B cell (primary cell): Measurements from ENCODE around the gene DYNLT1. TPM values are rescaled to one million over a fixed set of nuclear protein-coding genes. Genes with fewer than 3 reads are reported as not detected.

Experiments
- ATAC-seq: fragments of 200-7000 bp; cut with Tn5 transposase; one replicate; pipeline ENCODE4 v1.10.0; 2021; ENCODE audit warnings: low read depth, mild to moderate bottlenecking, moderate number of reproducible peaks, moderate library complexity
- CTCF ChIA-PET: fragments of 350-600 bp; sonication (Branson Sonifier 250); formaldehyde crosslinking; loops from one replicate; lab custom pipeline; 2021; ENCODE audit warnings: antibody characterized with exemption, inconsistent platforms; lab: Charles Lee
- POLR2A ChIA-PET: fragments of 350-600 bp; sonication (Branson Sonifier 250); formaldehyde crosslinking; loops from one replicate; lab custom pipeline; 2021; ENCODE audit warnings: antibody characterized with exemption; lab: Charles Lee
- DNase-seq: peaks from one replicate; pipeline ENCODE4 v3.0.0; 2013
- H2AFZ ChIP-seq: 2 replicates; pipeline ENCODE4 v1.6.1; 2012; ENCODE audit warnings: mild to moderate bottlenecking, low read depth, low read length; ENCODE audit not compliant: insufficient read depth, poor library complexity, severe bottlenecking
- H3K27ac ChIP-seq, 2 donors: 1 replicate in 1 of 2; 2 replicates in 1 of 2; pipeline ENCODE4 v1.5.1; 2012 to 2013; ENCODE audit warnings: low read length in 2 of 2, mild to moderate bottlenecking in 2 of 2, moderate library complexity in 1 of 2
- H3K27me3 ChIP-seq, 4 experiments: fragments of 200-600 bp in 1 of 4; sonication (generic) in 1 of 4; replicated peaks in 1 of 4; 1 replicate in 2 of 4; 2 replicates in 2 of 4; pipeline versions ENCODE4 v1.6.1 to v1.7.0; 2013 to 2016; ENCODE audit warnings: low read length in 3 of 4, mild to moderate bottlenecking in 2 of 4, mixed read lengths in 1 of 4, moderate library complexity in 1 of 4; ENCODE audit not compliant: insufficient read depth in 4 of 4, control insufficient read depth in 3 of 4; ENCODE audit errors: control extremely low read depth in 1 of 4
- H3K36me3 ChIP-seq, 2 experiments: replicated peaks in 1 of 2; 1 replicate in 1 of 2; 2 replicates in 1 of 2; pipeline versions ENCODE4 v1.6.1 to v1.7.1; 2013; ENCODE audit warnings: low read length in 1 of 2; ENCODE audit not compliant: insufficient read depth in 2 of 2, control insufficient read depth in 1 of 2; ENCODE audit errors: control extremely low read depth in 1 of 2, extremely low read depth in 1 of 2
- H3K4me1 ChIP-seq, 2 donors: fragments of 200-600 bp in 1 of 2; sonication (generic) in 1 of 2; 1 replicate in 1 of 2; 2 replicates in 1 of 2; pipeline versions ENCODE4 v1.5.1 to v1.6.1; 2013 to 2017; ENCODE audit warnings: low read length in 2 of 2; ENCODE audit not compliant: control insufficient read depth in 2 of 2, insufficient read depth in 2 of 2
- H3K4me2 ChIP-seq: replicated peaks from 2 replicates; pipeline ENCODE3; 2012; ENCODE audit warnings: mild to moderate bottlenecking, low read depth, low read length; ENCODE audit not compliant: poor library complexity, severe bottlenecking
- H3K4me3 ChIP-seq, 5 experiments: fragments of 200-600 bp in 1 of 5; sonication (generic) in 1 of 5; 1 replicate in 3 of 5; 2 replicates in 2 of 5; pipeline versions ENCODE4 v1.5.1 to v1.7.0; 2011 to 2016; ENCODE audit warnings: low read length in 4 of 5, mild to moderate bottlenecking in 4 of 5, low read depth in 2 of 5, control low read depth in 1 of 5, moderate library complexity in 1 of 5; ENCODE audit not compliant: insufficient read depth in 1 of 5; ENCODE audit errors: control extremely low read depth in 1 of 5, extremely low read depth in 1 of 5
- H3K79me2 ChIP-seq: fragments of 200-600 bp; sonication (generic); one replicate; pipeline ENCODE4 v1.6.0; 2016; ENCODE audit warnings: low read length; ENCODE audit not compliant: control insufficient read depth, insufficient read depth
- H3K9ac ChIP-seq: fragments of 200-600 bp; sonication (generic); 2 replicates; pipeline ENCODE4 v1.6.1; 2017; ENCODE audit warnings: mild to moderate bottlenecking, low read length, moderate library complexity
- H3K9me3 ChIP-seq, 3 donors: one replicate each; pipeline versions ENCODE4 v1.6.1 to v1.7.1; 2013; ENCODE audit warnings: low read length in 2 of 3; ENCODE audit not compliant: control insufficient read depth in 2 of 3, insufficient read depth in 1 of 3; ENCODE audit errors: control extremely low read depth in 1 of 3
- H4K20me1 ChIP-seq: 2 replicates; pipeline ENCODE4 v1.6.0; 2012; ENCODE audit warnings: mild to moderate bottlenecking, low read length; ENCODE audit not compliant: insufficient read depth, control insufficient read depth, poor library complexity, severe bottlenecking
- H3K27ac Mint-ChIP-seq: one replicate; pipeline ENCODE4 v1.8.0; 2021; ENCODE audit warnings: mixed read lengths
- H3K27me3 Mint-ChIP-seq: one replicate; pipeline ENCODE4 v1.8.0; 2021; ENCODE audit warnings: mixed read lengths
- H3K4me1 Mint-ChIP-seq: one replicate; pipeline ENCODE4 v1.8.0; 2021; ENCODE audit warnings: mixed read lengths
- H3K4me3 Mint-ChIP-seq: one replicate; pipeline ENCODE4 v1.8.0; 2021; ENCODE audit warnings: mixed read lengths
- H3K9me3 Mint-ChIP-seq: one replicate; pipeline ENCODE4 v1.8.0; 2022; ENCODE audit warnings: mixed read lengths; ENCODE audit not compliant: insufficient read depth
- CTCF ChIP-seq: fragments of 200-600 bp; IDR thresholded peaks from one replicate; pipeline ENCODE4 v1.8.0; 2022; ENCODE audit warnings: antibody characterized with exemption, mild to moderate bottlenecking
- EZH2 ChIP-seq: IDR thresholded peaks from 2 replicates; pipeline ENCODE4 v1.6.1; 2012; ENCODE audit warnings: borderline replicate concordance, low read depth, mild to moderate bottlenecking, moderate library complexity, low read length; ENCODE audit not compliant: insufficient read depth, poor library complexity, severe bottlenecking
- WGBS: methylation state at CpG from one replicate; pipeline ENCODE4 v1.1.5; 2013; ENCODE audit warnings: missing lambda C conversion rate; ENCODE audit not compliant: insufficient coverage; 5-methylcytosine and 5-hydroxymethylcytosine counted together
- intact Hi-C: fragments of 100-400 bp; cut with micrococcal nuclease; formaldehyde crosslinking; loops from one replicate; pipeline ENCODE4 v1.10.0; 2022
- polyA plus RNA-seq: library from polyadenylated mRNA; depleted of rRNA; stranded (reverse); fragments of >200 nt; gene quantifications from 2 replicates; pipeline ENCODE4 v1.2.3, GENCODE V29; 2012
- total RNA-seq, 2 donors: library from RNA; stranded (reverse); fragments of 120-200 nt in 1 of 2; gene quantifications; 1 replicate in 1 of 2; 2 replicates in 1 of 2; pipeline versions ENCODE4 v1.2.3 to v1.2.4, GENCODE V29; 2013 to 2022

DYNLT1 gene
- total and polyA plus RNA-seq, 2 donors (not counting 1 experiment from before 2014, with no cell fraction given): 34.8 to 62.6 TPM

GRCh38 chr6:158629367-158630221 is 14.9 kb downstream of the DYNLT1 start:
- Histone ChIP-seq H2AFZ (no peak overlapping the region), H3K27me3 (no peaks in the 10 kb centered on the region), H3K4me2 (no peak overlapping the region), H3K27ac (no peak overlapping the region), H4K20me1 (no peaks in the 10 kb centered on the region), H3K4me1 (no peaks in the 10 kb centered on the region), H3K4me3 (no peak overlapping the region), H3K79me2 (no peaks in the 10 kb centered on the region), H3K9ac (no peak overlapping the region), H3K9me3 (no peaks in the 10 kb centered on the region), H3K36me3 (peaks cover 2 to 50% of the 10 kb centered on the region in 2 experiments)
- DNase-seq: no peak
- Mint-ChIP-seq H3K27me3 (no peaks in the 10 kb centered on the region), H3K27ac (peak overlapping the region; percentile 7), H3K4me1 (no peaks in the 10 kb centered on the region), H3K4me3 (no peak overlapping the region), H3K9me3 (no peaks in the 10 kb centered on the region)
- 87% methylated on average over 15 of the region's 20 CpGs for WGBS
- intact Hi-C loops: no loop called here
- ChIA-PET POLR2A (no interaction called here), CTCF (interaction anchor here (1.3 to 2.4 kb wide), 2 partner anchors 62 to 343 kb away, joined by 3 to 8 read pairs; no protein-coding TSS in a partner anchor)
- ATAC-seq: no peak
- TF ChIP-seq CTCF (no peak), EZH2 (no peak)

- Mint-ChIP-seq H3K27ac (no peak overlapping the region), H3K4me1 (no peaks in the 10 kb centered on the region), H3K9me3 (no peaks in the 10 kb centered on the region), H3K27me3 (no peaks in the 10 kb centered on the region), H3K4me3 (no peak overlapping the region)
- Histone ChIP-seq H3K27ac (no peak overlapping the region), H3K4me1 (no peaks in the 10 kb centered on the region), H3K79me2 (no peaks in the 10 kb centered on the region), H3K9me3 (no peaks in the 10 kb centered on the region), H3K9ac (no peak overlapping the region), H2AFZ (no peak overlapping the region), H3K4me2 (no peak overlapping the region), H3K4me3 (no peak overlapping the region), H4K20me1 (no peaks in the 10 kb centered on the region), H3K27me3 (no peaks in the 10 kb centered on the region), H3K36me3 (peaks cover 2 to 50% of the 10 kb centered on the region in 2 experiments)
- DNase-seq: no peak
- TF ChIP-seq CTCF (no peak), EZH2 (no peak)
- ChIA-PET CTCF (interaction anchor here (2.4 kb wide), 1 partner anchor 63 kb away, joined by 8 read pairs; no protein-coding TSS in a partner anchor), POLR2A (no interaction called here)
- intact Hi-C loops: no loop called here
- WGBS: 93% methylated on average over 12 of the region's 17 CpGs
- ATAC-seq: no peak
These were observed 16.0 kb downstream of the DYNLT1 start for GRCh38 chr6:158628542-158628941.
